ENCODE results near the gene HSFX3.
"Not testable (repeated sequence)": the region's sequence is repeated elsewhere in the genome, so short reads cannot be mapped to it uniquely, and the experiment has no call there.

DNA sequence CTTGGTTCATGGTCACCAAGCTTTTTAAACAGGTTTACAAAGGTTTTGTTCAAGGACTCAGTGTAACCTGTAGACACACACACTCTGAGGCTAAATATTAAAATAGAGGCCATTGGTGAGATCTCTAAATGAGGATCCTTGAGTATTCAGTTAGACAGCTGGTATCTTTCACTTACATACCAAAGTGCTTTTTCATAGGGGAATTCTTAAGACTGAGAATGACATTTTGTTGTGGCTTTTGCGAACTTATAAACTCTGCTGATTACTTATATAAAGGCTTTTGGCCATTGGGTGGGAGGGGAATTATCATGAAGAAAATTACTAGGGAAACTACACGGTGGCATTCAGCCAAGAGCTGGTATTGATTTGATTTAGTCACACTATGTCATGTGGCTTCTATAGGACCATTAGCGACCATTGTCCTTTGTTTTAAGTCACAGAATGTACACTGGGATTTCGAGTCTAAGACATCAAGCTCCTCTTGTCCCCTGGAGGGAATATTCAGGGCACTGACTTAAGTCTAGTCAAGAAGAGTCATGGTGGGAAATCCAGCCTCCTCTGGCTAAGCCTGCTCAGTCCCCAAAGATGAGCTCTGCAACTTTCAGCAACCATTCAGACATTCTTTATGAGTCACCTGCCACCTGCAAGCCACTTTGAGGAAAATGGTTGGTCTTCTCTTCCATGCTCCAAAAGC is 1.7 kb upstream of the HSFX3 start:
- TF ChIP-seq POLR2A, CTCF (IDR thresholded peaks at IDR 0.05): not testable (repeated sequence)
